ENCODE data around the gene CAT.

GRCh38 chr11:34425360-34425759 is 13.4 kb upstream of the CAT start:
- TF ChIP-seq TCF7L2 (IDR thresholded peaks at IDR 0.05; ENCODE audit: low read depth, low read length): no peak
- TF ChIP-seq, protein P1, sequence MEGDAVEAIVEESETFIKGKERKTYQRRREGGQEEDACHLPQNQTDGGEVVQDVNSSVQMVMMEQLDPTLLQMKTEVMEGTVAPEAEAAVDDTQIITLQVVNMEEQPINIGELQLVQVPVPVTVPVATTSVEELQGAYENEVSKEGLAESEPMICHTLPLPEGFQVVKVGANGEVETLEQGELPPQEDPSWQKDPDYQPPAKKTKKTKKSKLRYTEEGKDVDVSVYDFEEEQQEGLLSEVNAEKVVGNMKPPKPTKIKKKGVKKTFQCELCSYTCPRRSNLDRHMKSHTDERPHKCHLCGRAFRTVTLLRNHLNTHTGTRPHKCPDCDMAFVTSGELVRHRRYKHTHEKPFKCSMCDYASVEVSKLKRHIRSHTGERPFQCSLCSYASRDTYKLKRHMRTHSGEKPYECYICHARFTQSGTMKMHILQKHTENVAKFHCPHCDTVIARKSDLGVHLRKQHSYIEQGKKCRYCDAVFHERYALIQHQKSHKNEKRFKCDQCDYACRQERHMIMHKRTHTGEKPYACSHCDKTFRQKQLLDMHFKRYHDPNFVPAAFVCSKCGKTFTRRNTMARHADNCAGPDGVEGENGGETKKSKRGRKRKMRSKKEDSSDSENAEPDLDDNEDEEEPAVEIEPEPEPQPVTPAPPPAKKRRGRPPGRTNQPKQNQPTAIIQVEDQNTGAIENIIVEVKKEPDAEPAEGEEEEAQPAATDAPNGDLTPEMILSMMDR (IDR thresholded peaks at IDR 0.05): no peak
